ENCODE data around the gene CLK2. TPM values are rescaled to one million over a fixed set of nuclear protein-coding genes. Genes with fewer than 3 reads are reported as not detected.
A peak's percentile ranks its signal among the peaks of the same experiment; 100 is the strongest.

The CLK2 gene
- total and polyA plus RNA-seq, 9 of the 15 experiments (the other 6 are each of a cell fraction or from before 2014, with no cell fraction given) = 13.5 to 81.4 (median 39.6) TPM

DNA sequence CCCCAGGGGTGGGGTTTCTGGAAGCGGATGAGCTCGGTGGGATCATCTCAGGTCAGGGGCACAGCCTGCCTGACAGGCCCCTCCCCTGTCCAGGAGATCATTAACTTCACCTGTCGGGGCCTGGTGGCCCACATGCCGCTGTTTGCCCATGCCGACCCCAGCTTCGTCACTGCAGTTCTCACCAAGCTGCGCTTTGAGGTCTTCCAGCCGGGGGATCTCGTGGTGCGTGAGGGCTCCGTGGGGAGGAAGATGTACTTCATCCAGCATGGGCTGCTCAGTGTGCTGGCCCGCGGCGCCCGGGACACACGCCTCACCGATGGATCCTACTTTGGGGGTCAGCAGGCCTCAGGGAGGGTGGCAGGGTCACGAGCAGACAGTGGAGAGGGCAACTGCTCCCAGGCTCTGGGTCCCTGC is 12.3 kb upstream of the CLK2 start:
- H3K4me2 ChIP-seq (ENCODE audit: insufficient read depth, low read length) = no peak overlapping the region
- DNase-seq (ENCODE audit: extremely low read depth in 1 of 4, low spot score in 3 of 4) (no peak), FAIRE-seq (no peak), ATAC-seq (no peak)
- H3K9ac ChIP-seq (ENCODE audit: insufficient read depth in 1 of 2, low read depth in 2 of 2, low read length in 2 of 2) = no peak overlapping the region
- H3K79me2 ChIP-seq (ENCODE audit: control insufficient read depth, insufficient read depth, low read length) = no peaks in the 10 kb centered on the region
- 84% methylated on average over 11 of the region's 18 CpGs for WGBS (ENCODE audit: insufficient coverage, low coverage, missing lambda C conversion rate)
- ChIA-PET CTCF (ENCODE audit: low intra/inter-chr PET ratio) (no interaction called here), POLR2A (interaction anchor here (0.7 to 1.8 kb wide), 5 partner anchors 9 to 875 kb away, joined by 3 to 4 read pairs (median 4); partner anchors contain the start of genes HCN3 and PKLR)
- H3K9me1 ChIP-seq (ENCODE audit: control insufficient read depth, insufficient read depth, low read length) = no peaks in the 10 kb centered on the region
- H3K9me3 ChIP-seq (replicated peaks; ENCODE audit: control insufficient read depth, insufficient read depth, low read depth, low read length) = no peaks in the 10 kb centered on the region
- intact Hi-C loops (cut with micrococcal nuclease) = no loop called here
- H3K27me3 ChIP-seq (ENCODE audit: control insufficient read depth in 2 of 2, insufficient read depth in 2 of 2, low read length in 2 of 2) = no peaks in the 10 kb centered on the region
- H3K36me3 ChIP-seq (ENCODE audit: control insufficient read depth, insufficient read depth, low read length) = peaks cover 27% of the 10 kb centered on the region; the same call in 2 of the 3 replicates
- in situ Hi-C loops (cut with MboI) = no loop called here
- peak; percentile 66 for TF ChIP-seq POLR2G (IDR thresholded peaks at IDR 0.05; ENCODE audit: low read depth, low read length)
- TF ChIP-seq RBFOX2 (IDR thresholded peaks at IDR 0.05; ENCODE audit: low read depth, low read length) = 0 out of 2 replicates have a peak, but pooled peaks have one; percentile 16
- no peak for TF ChIP-seq RBM39 (optimal IDR thresholded peaks at IDR 0.05; ENCODE audit: low read depth, low read length)
- H3K27ac ChIP-seq (ENCODE audit: extremely low read depth, low read depth, low read length) = no peak overlapping the region
- H3K4me1 ChIP-seq (replicated peaks in 1 of 2; ENCODE audit: control insufficient read depth in 2 of 2, insufficient read depth in 2 of 2, low read length in 2 of 2) = peaks cover 0 to 35% of the 10 kb centered on the region in 2 experiments; a peak in 3 of 5 replicates
- H3K4me3 ChIP-seq = no peak overlapping the region
- BruUV-seq (replicated peaks) = no TSS peak
- H4K20me1 ChIP-seq (replicated peaks; ENCODE audit: control insufficient read depth, insufficient read depth, low read length) = no peaks in the 10 kb centered on the region; the same call in 1 of the 2 replicates
- no peak overlapping the region for H2AFZ ChIP-seq (ENCODE audit: low read depth, low read length)

DNA sequence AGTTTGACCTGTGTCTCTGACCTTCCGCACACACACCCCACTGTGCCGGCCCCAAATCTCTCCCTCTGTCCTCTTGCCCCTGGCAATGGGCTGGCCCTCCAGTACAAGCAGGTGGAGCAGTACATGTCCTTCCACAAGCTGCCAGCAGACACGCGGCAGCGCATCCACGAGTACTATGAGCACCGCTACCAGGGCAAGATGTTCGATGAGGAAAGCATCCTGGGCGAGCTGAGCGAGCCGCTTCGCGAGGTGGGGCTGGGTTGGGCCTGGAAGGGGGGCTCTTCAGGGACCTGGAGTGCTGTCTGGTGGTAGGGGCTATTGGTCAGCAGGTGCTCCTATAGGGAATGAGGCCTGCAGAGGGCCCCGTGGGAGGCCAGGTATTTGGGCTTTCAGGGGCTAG is 11.8 kb upstream of the CLK2 start:
- no peaks in the 10 kb centered on the region for H3K27me3 ChIP-seq (ENCODE audit: control insufficient read depth in 2 of 2, insufficient read depth in 2 of 2, low read length in 2 of 2)
- H3K79me2 ChIP-seq (ENCODE audit: control insufficient read depth, insufficient read depth, low read length) = no peaks in the 10 kb centered on the region
- intact Hi-C loops (cut with micrococcal nuclease) = no loop called here
- H3K9ac ChIP-seq (ENCODE audit: insufficient read depth in 1 of 2, low read depth in 2 of 2, low read length in 2 of 2) = peak overlapping the region in 1 of 2 experiments; percentile 40; a peak in 1 of 4 replicates
- H3K4me2 ChIP-seq (ENCODE audit: insufficient read depth, low read length) = no peak overlapping the region
- DNase-seq (ENCODE audit: extremely low read depth in 1 of 4, low spot score in 3 of 4) (no peak), FAIRE-seq (no peak), ATAC-seq (no peak)
- no TSS peak for BruUV-seq (replicated peaks)
- 86% methylated on average over 10 of the region's 14 CpGs for whole genome bisulfite sequencing (ENCODE audit: insufficient coverage, low coverage, missing lambda C conversion rate)
- ChIA-PET CTCF (ENCODE audit: low intra/inter-chr PET ratio) (no interaction called here), POLR2A (interaction anchor here (0.5 to 1.8 kb wide), 2 partner anchors 8 to 16 kb away, joined by 3 to 4 read pairs; partner anchors contain the start of genes HCN3 and PKLR)
- H3K4me1 ChIP-seq (replicated peaks in 1 of 2; ENCODE audit: control insufficient read depth in 2 of 2, insufficient read depth in 2 of 2, low read length in 2 of 2) = peaks cover 0 to 35% of the 10 kb centered on the region in 2 experiments; a peak in 3 of 5 replicates
- in situ Hi-C loops (cut with MboI) = no loop called here
- no peak overlapping the region for H2AFZ ChIP-seq (ENCODE audit: low read depth, low read length)
- no peaks in the 10 kb centered on the region; the same call in 1 of the 2 replicates for H4K20me1 ChIP-seq (replicated peaks; ENCODE audit: control insufficient read depth, insufficient read depth, low read length)
- no peaks in the 10 kb centered on the region for H3K9me3 ChIP-seq (replicated peaks; ENCODE audit: control insufficient read depth, insufficient read depth, low read depth, low read length)
- H3K9me1 ChIP-seq (ENCODE audit: control insufficient read depth, insufficient read depth, low read length) = no peaks in the 10 kb centered on the region
- no peak overlapping the region for H3K27ac ChIP-seq (ENCODE audit: extremely low read depth, low read depth, low read length)
- H3K36me3 ChIP-seq (ENCODE audit: control insufficient read depth, insufficient read depth, low read length) = peaks cover 23% of the 10 kb centered on the region; the same call in 2 of the 3 replicates
- no peak overlapping the region for H3K4me3 ChIP-seq
- TF ChIP-seq, protein P1, sequence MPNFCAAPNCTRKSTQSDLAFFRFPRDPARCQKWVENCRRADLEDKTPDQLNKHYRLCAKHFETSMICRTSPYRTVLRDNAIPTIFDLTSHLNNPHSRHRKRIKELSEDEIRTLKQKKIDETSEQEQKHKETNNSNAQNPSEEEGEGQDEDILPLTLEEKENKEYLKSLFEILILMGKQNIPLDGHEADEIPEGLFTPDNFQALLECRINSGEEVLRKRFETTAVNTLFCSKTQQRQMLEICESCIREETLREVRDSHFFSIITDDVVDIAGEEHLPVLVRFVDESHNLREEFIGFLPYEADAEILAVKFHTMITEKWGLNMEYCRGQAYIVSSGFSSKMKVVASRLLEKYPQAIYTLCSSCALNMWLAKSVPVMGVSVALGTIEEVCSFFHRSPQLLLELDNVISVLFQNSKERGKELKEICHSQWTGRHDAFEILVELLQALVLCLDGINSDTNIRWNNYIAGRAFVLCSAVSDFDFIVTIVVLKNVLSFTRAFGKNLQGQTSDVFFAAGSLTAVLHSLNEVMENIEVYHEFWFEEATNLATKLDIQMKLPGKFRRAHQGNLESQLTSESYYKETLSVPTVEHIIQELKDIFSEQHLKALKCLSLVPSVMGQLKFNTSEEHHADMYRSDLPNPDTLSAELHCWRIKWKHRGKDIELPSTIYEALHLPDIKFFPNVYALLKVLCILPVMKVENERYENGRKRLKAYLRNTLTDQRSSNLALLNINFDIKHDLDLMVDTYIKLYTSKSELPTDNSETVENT (CRISPR knock-in tag; IDR thresholded peaks at IDR 0.05) = 0 out of 2 replicates have a peak, but pooled peaks have one; percentile 13
- TF ChIP-seq, protein P2, sequence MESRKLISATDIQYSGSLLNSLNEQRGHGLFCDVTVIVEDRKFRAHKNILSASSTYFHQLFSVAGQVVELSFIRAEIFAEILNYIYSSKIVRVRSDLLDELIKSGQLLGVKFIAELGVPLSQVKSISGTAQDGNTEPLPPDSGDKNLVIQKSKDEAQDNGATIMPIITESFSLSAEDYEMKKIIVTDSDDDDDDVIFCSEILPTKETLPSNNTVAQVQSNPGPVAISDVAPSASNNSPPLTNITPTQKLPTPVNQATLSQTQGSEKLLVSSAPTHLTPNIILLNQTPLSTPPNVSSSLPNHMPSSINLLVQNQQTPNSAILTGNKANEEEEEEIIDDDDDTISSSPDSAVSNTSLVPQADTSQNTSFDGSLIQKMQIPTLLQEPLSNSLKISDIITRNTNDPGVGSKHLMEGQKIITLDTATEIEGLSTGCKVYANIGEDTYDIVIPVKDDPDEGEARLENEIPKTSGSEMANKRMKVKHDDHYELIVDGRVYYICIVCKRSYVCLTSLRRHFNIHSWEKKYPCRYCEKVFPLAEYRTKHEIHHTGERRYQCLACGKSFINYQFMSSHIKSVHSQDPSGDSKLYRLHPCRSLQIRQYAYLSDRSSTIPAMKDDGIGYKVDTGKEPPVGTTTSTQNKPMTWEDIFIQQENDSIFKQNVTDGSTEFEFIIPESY (CRISPR knock-in tag; IDR thresholded peaks at IDR 0.05) = peak; percentile 60; the same call in 1 of the 2 replicates
